H9 (cell line): Measurements from ENCODE around the gene TSC22D3. TPM values are rescaled to one million over a fixed set of nuclear protein-coding genes. Genes with fewer than 3 reads are reported as not detected.

Source experiments
- DNase-seq: peaks from one replicate; pipeline ENCODE4 v3.0.0-alpha.2; 2017
- H2AFZ ChIP-seq: one replicate; pipeline ENCODE4 v1.6.1; 2013; ENCODE audit warnings: mild to moderate bottlenecking, low read length, control low read depth, moderate library complexity
- H2AK5ac ChIP-seq: 2 replicates; pipeline ENCODE4 v1.6.1; 2013; ENCODE audit warnings: low read length, control low read depth, mixed read lengths; ENCODE audit not compliant: insufficient read length
- H2BK120ac ChIP-seq: one replicate; pipeline ENCODE4 v1.6.1; 2013; ENCODE audit warnings: low read depth, mild to moderate bottlenecking, low read length, control low read depth, inconsistent platforms; ENCODE audit not compliant: poor library complexity, severe bottlenecking
- H2BK12ac ChIP-seq: 2 replicates; pipeline ENCODE4 v1.6.1; 2013; ENCODE audit warnings: low read length, control low read depth, mixed read lengths, low read depth; ENCODE audit not compliant: insufficient read length
- H2BK15ac ChIP-seq: 2 replicates; pipeline ENCODE4 v1.6.1; 2013; ENCODE audit warnings: low read depth, low read length, control low read depth
- H2BK20ac ChIP-seq: one replicate; pipeline ENCODE4 v1.6.1; 2013; ENCODE audit warnings: low read depth, mild to moderate bottlenecking, low read length, control low read depth, inconsistent platforms; ENCODE audit not compliant: poor library complexity, severe bottlenecking
- H2BK5ac ChIP-seq: 2 replicates; pipeline ENCODE4 v1.6.1; 2013; ENCODE audit warnings: low read length, control low read depth, mixed read lengths; ENCODE audit not compliant: insufficient read length
- H3K14ac ChIP-seq: 2 replicates; pipeline ENCODE4 v1.6.1; 2013; ENCODE audit warnings: low read length, control low read depth; ENCODE audit not compliant: insufficient read depth
- H3K18ac ChIP-seq: 2 replicates; pipeline ENCODE4 v1.6.1; 2013; ENCODE audit warnings: low read depth, mild to moderate bottlenecking, mixed read lengths, low read length, control low read depth; ENCODE audit not compliant: insufficient read length
- H3K23ac ChIP-seq: 2 replicates; pipeline ENCODE4 v1.6.1; 2013; ENCODE audit warnings: low read length, control low read depth, mixed read lengths, low read depth; ENCODE audit not compliant: insufficient read length
- H3K23me2 ChIP-seq: 2 replicates; pipeline ENCODE4 v1.6.1; 2013; ENCODE audit warnings: low read depth, mild to moderate bottlenecking, mixed read lengths, low read length, control low read depth; ENCODE audit not compliant: insufficient read length, poor library complexity, severe bottlenecking
- H3K27ac ChIP-seq: 2 replicates; pipeline ENCODE4 v1.5.1; 2013; ENCODE audit warnings: low read length, control low read depth, mixed read lengths, low read depth; ENCODE audit not compliant: insufficient read length
- H3K27me3 ChIP-seq: 2 replicates; pipeline ENCODE4 v1.6.1; 2013; ENCODE audit warnings: low read length, control low read depth, inconsistent platforms; ENCODE audit not compliant: insufficient read depth
- H3K4ac ChIP-seq: 2 replicates; pipeline ENCODE4 v1.6.1; 2013; ENCODE audit warnings: low read depth, mild to moderate bottlenecking, control low read depth, inconsistent platforms, low read length, moderate library complexity
- H3K4me1 ChIP-seq: 2 replicates; pipeline ENCODE4 v1.6.1; 2013; ENCODE audit warnings: low read length, control low read depth, inconsistent platforms; ENCODE audit not compliant: insufficient read depth
- H3K4me2 ChIP-seq: 2 replicates; pipeline ENCODE4 v1.6.1; 2013; ENCODE audit warnings: low read length, control low read depth, mixed read lengths; ENCODE audit not compliant: insufficient read length, insufficient read depth
- H3K56ac ChIP-seq: 2 replicates; pipeline ENCODE4 v1.6.1; 2013; ENCODE audit warnings: low read depth, mild to moderate bottlenecking, mixed read lengths, low read length, control low read depth; ENCODE audit not compliant: insufficient read length
- H3K79me1 ChIP-seq: 2 replicates; pipeline ENCODE4 v1.6.1; 2013; ENCODE audit warnings: low read depth, mild to moderate bottlenecking, moderate library complexity, low read length, control low read depth, inconsistent platforms; ENCODE audit not compliant: insufficient read depth, poor library complexity, severe bottlenecking
- H3K79me2 ChIP-seq: 2 replicates; pipeline ENCODE4 v1.6.1; 2013; ENCODE audit warnings: low read length, control low read depth, inconsistent platforms; ENCODE audit not compliant: insufficient read depth
- H3K9ac ChIP-seq: 2 replicates; pipeline ENCODE4 v1.6.1; 2013; ENCODE audit warnings: low read length, control low read depth, mixed read lengths; ENCODE audit not compliant: insufficient read length; ENCODE audit errors: extremely low read depth
- H3K9me3 ChIP-seq: one replicate; pipeline ENCODE4 v1.6.1; 2013; ENCODE audit warnings: low read depth, low read length, inconsistent platforms; ENCODE audit not compliant: control insufficient read depth
- H3T11ph ChIP-seq: one replicate; pipeline ENCODE4 v1.6.1; 2013; ENCODE audit warnings: mild to moderate bottlenecking, low read length, control low read depth, inconsistent platforms
- H4K20me1 ChIP-seq: one replicate; pipeline ENCODE4 v1.6.1; 2013; ENCODE audit not compliant: control insufficient read depth, insufficient read length, insufficient read depth
- H4K5ac ChIP-seq: 2 replicates; pipeline ENCODE4 v1.6.1; 2013; ENCODE audit warnings: low read depth, mild to moderate bottlenecking, mixed read lengths, low read length, control low read depth; ENCODE audit not compliant: insufficient read length
- H4K8ac ChIP-seq: replicated peaks from 2 replicates; pipeline ENCODE4 v1.6.1; 2013; ENCODE audit warnings: low read length, control low read depth, mixed read lengths, low read depth; ENCODE audit not compliant: insufficient read length
- H4K91ac ChIP-seq: 2 replicates; pipeline ENCODE4 v1.6.1; 2013; ENCODE audit warnings: low read depth, mild to moderate bottlenecking, moderate library complexity, mixed read lengths, low read length, control low read depth; ENCODE audit not compliant: insufficient read length
- H3K27ac Mint-ChIP-seq, 3 experiments: 2 replicates in 2 of 3; 3 replicates in 1 of 3; pipeline ENCODE4 v1.8.0; 2020 to 2021; ENCODE audit warnings: mixed read lengths in 3 of 3, mild to moderate bottlenecking in 1 of 3, moderate library complexity in 1 of 3
- H3K27me3 Mint-ChIP-seq: 2 replicates; pipeline ENCODE4 v1.8.0; 2021; ENCODE audit warnings: low read depth, mild to moderate bottlenecking, moderate library complexity, mixed read lengths
- H3K36me3 Mint-ChIP-seq, 3 experiments: 2 replicates in 2 of 3; 3 replicates in 1 of 3; pipeline ENCODE4 v1.8.0; 2020 to 2021; ENCODE audit warnings: low read depth in 3 of 3, mixed read lengths in 3 of 3; ENCODE audit not compliant: insufficient read depth in 1 of 3
- H3K4me1 Mint-ChIP-seq, 2 experiments: 2 replicates each; pipeline ENCODE4 v1.8.0; 2020; ENCODE audit warnings: mixed read lengths in 2 of 2
- H3K4me3 Mint-ChIP-seq, 2 experiments: 2 replicates in 1 of 2; 3 replicates in 1 of 2; pipeline ENCODE4 v1.8.0; 2020 to 2021; ENCODE audit warnings: mild to moderate bottlenecking in 2 of 2, mixed read lengths in 2 of 2, moderate library complexity in 1 of 2
- H3K9me3 Mint-ChIP-seq, 2 experiments: 2 replicates in 1 of 2; 3 replicates in 1 of 2; pipeline ENCODE4 v1.8.0; 2020; ENCODE audit warnings: mild to moderate bottlenecking in 2 of 2, mixed read lengths in 2 of 2, moderate library complexity in 1 of 2
- CTCF ChIP-seq: fragments of 200-600 bp; sonication (generic); conservative IDR thresholded peaks from 3 replicates; pipeline ENCODE4 v1.8.0; 2021; ENCODE audit warnings: antibody characterized with exemption, mild to moderate bottlenecking
- WGBS: extraction: QIAGEN DNeasy Blood & Tissue Kit; methylation state at CpG from one replicate; pipeline ENCODE4 v1.1.7; 2013; ENCODE audit warnings: missing lambda C conversion rate, low lambda C conversion rate, mixed read lengths; ENCODE audit not compliant: insufficient read length; ENCODE audit errors: extremely low coverage; 5-methylcytosine and 5-hydroxymethylcytosine counted together
- total RNA-seq: library from RNA; stranded (reverse); gene quantifications from 2 replicates; pipeline ENCODE4 v1.2.1, GENCODE V29; 2021

TSC22D3 gene
- total RNA-seq, 1 experiment from 2014 or later: 10.5 TPM

GRCh38 chrX:107716118-107716684 is 59.4 kb downstream of the TSC22D3 start:
- no CpG with 5 or more reads among the region's 52 CpGs for WGBS
- peak overlapping the region; percentile 79 for H3K9ac ChIP-seq
- H3K23ac ChIP-seq: no peak overlapping the region
- H4K5ac ChIP-seq: no peak overlapping the region
- Mint-ChIP-seq H3K27me3 (peaks cover 4% of the 10 kb centered on the region), H3K9me3 (peaks cover 0 to 40% of the 10 kb centered on the region in 2 experiments; a peak in 2 of 5 replicates), H3K27ac (peak overlapping the region in 2 of 3 experiments; percentile 72 to 91; a peak in 3 of 7 replicates), H3K36me3 (peaks cover 0 to 19% (median 10%) of the 10 kb centered on the region in 3 experiments; a peak in 5 of 7 replicates), H3K4me3 (peak overlapping the region; percentile 75 to 83), H3K4me1 (peaks cover 18 to 31% of the 10 kb centered on the region in 2 experiments)
- H3K23me2 ChIP-seq: peaks cover 6% of the 10 kb centered on the region
- H3K14ac ChIP-seq: peak overlapping the region; percentile 89
- peaks cover 12% of the 10 kb centered on the region; the same call in 1 of the 2 replicates for H3K4me1 ChIP-seq
- H4K91ac ChIP-seq: peak overlapping the region; percentile 1
- peak overlapping the region; percentile 52 for H3K18ac ChIP-seq
- no peak overlapping the region for H3K27ac ChIP-seq
- no peak overlapping the region for H3K56ac ChIP-seq
- H3K4me2 ChIP-seq: peak overlapping the region; percentile 78
- H2AK5ac ChIP-seq: no peak overlapping the region
- H4K20me1 ChIP-seq: no peaks in the 10 kb centered on the region
- no peak overlapping the region for H3T11ph ChIP-seq
- no peak overlapping the region for H2BK120ac ChIP-seq
- no peaks in the 10 kb centered on the region for H3K79me1 ChIP-seq
- no peaks in the 10 kb centered on the region for H3K79me2 ChIP-seq
- H3K9me3 ChIP-seq: no peaks in the 10 kb centered on the region
- DNase-seq: peak; percentile 76
- no peak overlapping the region for H2BK5ac ChIP-seq
- TF ChIP-seq CTCF: no peak
- no peak overlapping the region for H2BK15ac ChIP-seq
- no peaks in the 10 kb centered on the region; the same call in 1 of the 2 replicates for H3K27me3 ChIP-seq
- H2BK12ac ChIP-seq: no peak overlapping the region
- H3K4ac ChIP-seq: no peak overlapping the region
- H2AFZ ChIP-seq: no peak overlapping the region
- H2BK20ac ChIP-seq: no peak overlapping the region
- H4K8ac ChIP-seq: no peak overlapping the region
